ENCODE data around the gene TSR3. TPM values are rescaled to one million over a fixed set of nuclear protein-coding genes. Genes with fewer than 3 reads are reported as not detected.

Gene TSR3
- total RNA-seq, 1 donor: 42.7 TPM

DNA sequence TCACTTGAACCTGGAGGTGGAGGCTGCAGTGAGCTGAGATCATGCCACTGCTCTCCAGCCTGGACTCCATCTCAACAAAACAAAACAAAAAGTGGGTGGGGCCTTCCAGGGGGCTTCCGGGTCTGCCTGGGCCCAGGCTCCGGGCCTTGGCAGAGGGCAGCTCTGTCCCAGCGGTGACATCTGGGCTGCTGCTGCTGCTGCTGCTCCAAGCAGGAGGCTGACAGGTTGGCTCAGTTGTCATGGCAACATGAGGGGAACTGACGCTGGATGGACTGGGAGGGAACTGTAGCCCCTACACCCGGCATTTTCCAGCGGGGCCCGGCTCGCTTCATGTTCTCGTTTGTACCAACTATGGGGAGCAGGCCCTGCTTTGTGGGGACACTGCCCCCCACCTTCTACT, 14.2 kb downstream of the TSR3 start:
- TF ChIP-seq, protein P1, sequence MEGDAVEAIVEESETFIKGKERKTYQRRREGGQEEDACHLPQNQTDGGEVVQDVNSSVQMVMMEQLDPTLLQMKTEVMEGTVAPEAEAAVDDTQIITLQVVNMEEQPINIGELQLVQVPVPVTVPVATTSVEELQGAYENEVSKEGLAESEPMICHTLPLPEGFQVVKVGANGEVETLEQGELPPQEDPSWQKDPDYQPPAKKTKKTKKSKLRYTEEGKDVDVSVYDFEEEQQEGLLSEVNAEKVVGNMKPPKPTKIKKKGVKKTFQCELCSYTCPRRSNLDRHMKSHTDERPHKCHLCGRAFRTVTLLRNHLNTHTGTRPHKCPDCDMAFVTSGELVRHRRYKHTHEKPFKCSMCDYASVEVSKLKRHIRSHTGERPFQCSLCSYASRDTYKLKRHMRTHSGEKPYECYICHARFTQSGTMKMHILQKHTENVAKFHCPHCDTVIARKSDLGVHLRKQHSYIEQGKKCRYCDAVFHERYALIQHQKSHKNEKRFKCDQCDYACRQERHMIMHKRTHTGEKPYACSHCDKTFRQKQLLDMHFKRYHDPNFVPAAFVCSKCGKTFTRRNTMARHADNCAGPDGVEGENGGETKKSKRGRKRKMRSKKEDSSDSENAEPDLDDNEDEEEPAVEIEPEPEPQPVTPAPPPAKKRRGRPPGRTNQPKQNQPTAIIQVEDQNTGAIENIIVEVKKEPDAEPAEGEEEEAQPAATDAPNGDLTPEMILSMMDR (IDR thresholded peaks at IDR 0.05; ENCODE audit: insufficient read depth, low read depth, low read length): no peak
- no peak for DNase-seq (ENCODE audit: low read depth)
- H3K4me3 ChIP-seq (ENCODE audit: low read depth, low read length): no peak overlapping the region

DNA sequence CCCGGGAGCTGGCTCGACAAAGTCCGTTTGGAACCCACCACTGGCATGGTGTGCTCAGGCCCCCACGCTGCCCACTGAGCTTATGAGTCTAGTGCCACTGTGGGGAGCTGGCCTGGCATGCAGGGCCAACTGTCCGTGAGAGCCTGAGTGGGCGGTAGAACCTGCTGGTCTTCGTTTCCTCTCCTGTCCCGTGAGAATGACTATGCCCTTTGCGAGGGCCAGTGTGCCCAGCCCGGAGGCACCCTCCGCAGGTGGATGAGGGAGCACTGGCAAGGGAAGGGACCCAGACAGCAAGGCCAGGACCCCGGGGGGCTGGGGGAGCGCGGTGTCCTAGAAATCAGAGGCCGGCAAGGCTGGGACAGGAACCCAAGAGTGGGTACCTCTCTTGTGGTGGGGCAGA, 15.1 kb downstream of the TSR3 start:
- no peak for DNase-seq (ENCODE audit: low read depth)
- TF ChIP-seq, protein P1 (IDR thresholded peaks at IDR 0.05; ENCODE audit: insufficient read depth, low read depth, low read length): no peak
- H3K4me3 ChIP-seq (ENCODE audit: low read depth, low read length): no peak overlapping the region

DNA sequence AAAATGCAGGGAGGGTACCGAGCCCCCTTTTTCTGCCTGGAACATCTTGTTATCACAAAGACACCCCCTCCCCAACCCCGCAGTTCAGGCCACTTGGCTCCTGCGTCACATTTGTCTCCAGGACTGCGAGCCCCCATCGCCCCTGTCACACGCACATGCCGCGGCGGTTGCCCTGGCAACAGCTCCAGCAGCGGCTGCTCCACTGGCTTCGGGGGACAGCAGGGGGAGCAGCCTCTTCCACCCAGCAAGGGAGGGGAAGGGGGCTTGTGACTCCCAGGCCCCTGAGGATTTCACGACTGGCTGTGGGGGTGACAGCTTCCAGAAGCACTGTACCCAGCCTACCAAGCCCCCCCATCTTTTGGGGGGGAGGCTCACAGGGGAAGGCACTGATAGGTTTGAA, 15.7 kb downstream of the TSR3 start:
- DNase-seq (ENCODE audit: low read depth): no peak
- H3K4me3 ChIP-seq (ENCODE audit: low read depth, low read length): no peak overlapping the region
- TF ChIP-seq, protein P1 (IDR thresholded peaks at IDR 0.05; ENCODE audit: insufficient read depth, low read depth, low read length): no peak

DNA sequence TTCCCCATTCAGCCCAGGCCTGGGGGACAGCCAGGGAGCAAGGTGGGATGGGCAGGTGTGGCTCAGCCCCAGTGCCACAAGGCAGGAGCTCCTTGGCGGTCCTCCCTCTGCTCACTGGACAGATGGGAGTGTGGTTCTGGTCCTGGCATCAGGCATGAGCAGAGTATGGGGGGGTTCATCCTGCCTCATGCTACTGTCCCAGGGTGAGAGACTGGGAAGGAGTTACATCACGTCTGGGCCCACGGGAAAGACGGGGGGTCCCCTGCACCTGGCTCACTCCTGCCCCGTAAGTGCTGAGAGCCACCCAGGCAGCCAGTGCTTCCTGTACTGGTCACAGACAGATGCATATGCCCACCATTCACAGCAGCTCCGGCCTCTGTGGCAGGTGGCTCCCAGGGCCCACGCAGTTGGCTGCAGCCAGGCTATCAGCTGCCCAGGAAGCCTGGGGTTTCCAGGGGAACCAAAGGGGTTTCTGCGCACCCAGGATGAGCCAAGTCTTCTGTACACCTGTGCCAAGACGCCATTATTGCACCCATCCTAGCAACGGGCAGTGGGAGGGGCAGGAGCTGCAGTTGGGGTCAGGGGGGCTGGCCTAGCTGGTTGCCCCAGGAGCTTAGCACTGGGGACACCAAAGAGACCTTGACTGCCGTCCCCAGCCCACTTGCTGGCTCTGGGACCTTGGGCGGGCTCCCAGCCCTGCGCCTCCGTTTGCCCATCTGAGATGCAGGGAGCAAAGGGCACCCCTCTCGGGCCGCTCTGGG, 16.3 kb downstream of the TSR3 start:
- TF ChIP-seq, protein P1 (IDR thresholded peaks at IDR 0.05; ENCODE audit: insufficient read depth, low read depth, low read length): no peak
- no peak for DNase-seq (ENCODE audit: low read depth)
- no peak overlapping the region for H3K4me3 ChIP-seq (ENCODE audit: low read depth, low read length)

DNA sequence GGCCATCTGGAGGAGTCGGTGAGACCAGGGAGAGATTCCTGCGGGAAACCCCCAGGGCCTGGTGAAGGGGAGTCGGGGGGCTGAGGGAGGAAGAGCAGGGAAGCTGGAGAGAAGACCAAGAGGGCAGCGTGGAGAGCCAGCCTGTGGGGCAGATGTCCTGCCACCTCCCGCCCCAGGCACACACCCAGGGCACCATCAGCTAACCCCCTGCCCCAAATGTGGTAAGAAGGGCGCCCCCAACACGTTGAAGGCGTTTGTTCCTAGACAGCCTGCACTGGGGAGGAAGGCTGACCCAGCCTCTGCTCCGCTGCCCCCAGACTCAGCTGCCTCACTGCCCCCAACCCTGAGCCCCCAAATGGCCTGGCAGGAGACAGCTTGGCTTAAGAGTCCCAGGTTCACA, 16.9 kb downstream of the TSR3 start:
- no peak for DNase-seq (ENCODE audit: low read depth)
- H3K4me3 ChIP-seq (ENCODE audit: low read depth, low read length): no peak overlapping the region
- TF ChIP-seq, protein P1 (IDR thresholded peaks at IDR 0.05; ENCODE audit: insufficient read depth, low read depth, low read length): no peak

DNA sequence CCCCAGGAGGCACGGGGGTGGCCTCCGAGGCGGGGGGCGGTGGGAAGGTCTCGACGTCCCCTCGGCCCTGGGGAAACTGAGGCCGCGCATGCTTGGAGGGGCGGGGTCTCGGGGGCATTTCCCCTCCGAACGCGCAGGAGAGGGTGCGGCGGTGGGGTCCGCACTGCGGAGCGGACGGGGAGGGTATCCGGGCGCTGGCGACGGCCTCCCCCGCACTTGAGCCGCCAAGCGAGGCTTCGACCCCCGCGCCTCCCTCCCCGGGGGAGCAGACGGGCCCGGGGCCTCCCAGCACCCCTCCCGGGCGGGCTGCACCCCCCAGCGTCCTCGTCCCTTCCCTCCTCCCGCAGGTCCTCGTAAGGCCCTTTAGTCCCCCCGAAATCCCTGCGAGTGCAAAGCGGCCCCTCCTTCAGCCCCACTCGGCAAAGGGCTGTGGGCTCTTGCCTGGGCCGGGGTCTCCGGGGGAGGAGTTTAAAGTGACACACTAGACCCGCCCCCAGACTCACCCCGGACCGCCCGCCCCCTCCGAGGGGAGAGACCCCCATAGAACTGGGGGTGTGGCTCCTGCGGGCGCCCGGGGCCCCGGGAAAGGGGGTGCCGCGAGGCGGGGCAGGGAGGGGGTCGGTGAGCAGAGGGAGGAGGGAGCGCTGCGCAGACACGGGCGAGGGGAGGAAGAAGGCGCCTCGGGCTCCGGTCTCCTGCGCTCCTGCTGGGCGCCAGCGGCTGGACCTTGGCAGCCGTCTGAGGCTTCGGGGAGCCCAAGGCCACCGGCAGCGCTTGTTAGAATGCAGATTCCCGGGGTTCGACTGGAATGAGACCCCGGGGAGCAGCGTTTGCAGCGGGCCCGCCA, 17.6 kb downstream of the TSR3 start:
- peak overlapping the region; percentile 30 for H3K4me3 ChIP-seq (ENCODE audit: low read depth, low read length)
- TF ChIP-seq, protein P1 (IDR thresholded peaks at IDR 0.05; ENCODE audit: insufficient read depth, low read depth, low read length): no peak
- no peak for DNase-seq (ENCODE audit: low read depth)

All from fibroblast of villous mesenchyme (primary cell).